ENCODE results near the gene CHMP3.

GRCh38 chr2:86521922-86522321 lies 41.3 kb downstream of the CHMP3 start:
- no peak for TF ChIP-seq CTCF (IDR thresholded peaks at IDR 0.05; ENCODE audit: borderline replicate concordance, extremely low read depth, low read length, poor library complexity, severe bottlenecking)
- TF ChIP-seq EZH2 (IDR thresholded peaks at IDR 0.05; ENCODE audit: borderline replicate concordance, low read depth, low read length, severe bottlenecking), result no peak
